ENCODE results near the gene KCNQ5.

KCNQ5 gene

GRCh38 chr6:72742001-72742673, 120.3 kb downstream of the KCNQ5 start:
- DNase-seq (ENCODE audit: low spot score) = no peak

- no peak for DNase-seq (ENCODE audit: low spot score)
Measured at GRCh38 chr6:72746276-72746675, 124.4 kb downstream of the KCNQ5 start.

GRCh38 chr6:72748759-72749158, 126.9 kb downstream of the KCNQ5 start:
- peak; percentile 9 for DNase-seq (ENCODE audit: low spot score)

GRCh38 chr6:72755752-72756151, 133.9 kb downstream of the KCNQ5 start:
- no peak for DNase-seq (ENCODE audit: low spot score)

- DNase-seq (ENCODE audit: low spot score) = no peak
Measured at GRCh38 chr6:72757048-72757447, 135.2 kb downstream of the KCNQ5 start.

- DNase-seq (ENCODE audit: low spot score) = no peak
Measured at GRCh38 chr6:72757926-72758325, 136.1 kb downstream of the KCNQ5 start.

GRCh38 chr6:72758901-72759300, 137.0 kb downstream of the KCNQ5 start:
- DNase-seq (ENCODE audit: low spot score) = no peak

GRCh38 chr6:72760114-72760793, 138.4 kb downstream of the KCNQ5 start:
- no peak for DNase-seq (ENCODE audit: low spot score)

GRCh38 chr6:72761761-72762160, 139.9 kb downstream of the KCNQ5 start:
- no peak for DNase-seq (ENCODE audit: low spot score)

- DNase-seq (ENCODE audit: low spot score) = no peak
Measured at GRCh38 chr6:72769459-72770125, 147.7 kb downstream of the KCNQ5 start.

- no peak for DNase-seq (ENCODE audit: low spot score)
Measured at GRCh38 chr6:72770959-72771358, 149.1 kb downstream of the KCNQ5 start.

GRCh38 chr6:72776456-72776855, 154.6 kb downstream of the KCNQ5 start:
- no peak for DNase-seq (ENCODE audit: low spot score)

- DNase-seq (ENCODE audit: low spot score) = no peak
Measured at GRCh38 chr6:72781624-72782023, 159.8 kb downstream of the KCNQ5 start.

GRCh38 chr6:72783035-72783434, 161.2 kb downstream of the KCNQ5 start:
- no peak for DNase-seq (ENCODE audit: low spot score)

- no peak for DNase-seq (ENCODE audit: low spot score)
Measured at GRCh38 chr6:72783666-72784065, 161.8 kb downstream of the KCNQ5 start.

- DNase-seq (ENCODE audit: low spot score) = no peak
Measured at GRCh38 chr6:72784071-72784470, 162.2 kb downstream of the KCNQ5 start.

GRCh38 chr6:72784581-72784980, 162.7 kb downstream of the KCNQ5 start:
- DNase-seq (ENCODE audit: low spot score) = no peak

GRCh38 chr6:72787391-72788031, 165.6 kb downstream of the KCNQ5 start:
- DNase-seq (ENCODE audit: low spot score) = no peak

- DNase-seq (ENCODE audit: low spot score) = no peak
Measured at GRCh38 chr6:72788188-72788587, 166.3 kb downstream of the KCNQ5 start.

GRCh38 chr6:72789145-72789544, 167.3 kb downstream of the KCNQ5 start:
- no peak for DNase-seq (ENCODE audit: low spot score)

GRCh38 chr6:72792692-72793091, 170.8 kb downstream of the KCNQ5 start:
- no peak for DNase-seq (ENCODE audit: low spot score)

GRCh38 chr6:72793641-72794395, 172.0 kb downstream of the KCNQ5 start:
- DNase-seq (ENCODE audit: low spot score) = no peak

Measured in activated CD4-positive, alpha-beta T cell treated with anti-CD3 and anti-CD28 coated beads, Interleukin-2, Interleukin-4, amounts not matched to agents 100 ng/mL and 50 ng/mL, durations not matched to agents 16 hours and 8 hours (primary cell).